ENCODE data around the gene PCDHGA1.
A peak's percentile ranks its signal among the peaks of the same experiment; 100 is the strongest.

The PCDHGA1 gene

GRCh38 chr5:141494761-141495452 is 164.6 kb downstream of the PCDHGA1 start:
- Histone ChIP-seq H3K9ac (ENCODE audit: low read depth, low read length) (peak overlapping the region; percentile 24), H3K4me1 (ENCODE audit: control insufficient read depth, insufficient read depth, low read length) (peaks cover 19% of the 10 kb centered on the region), H3K9me3 (ENCODE audit: control insufficient read depth, insufficient read depth, low read length) (no peaks in the 10 kb centered on the region), H3K27me3 (ENCODE audit: control insufficient read depth, insufficient read depth, low read length) (peaks cover 42% of the 10 kb centered on the region), H3K36me3 (ENCODE audit: control insufficient read depth, insufficient read depth, low read length) (no peaks in the 10 kb centered on the region), H3K4me3 (ENCODE audit: low read depth, low read length) (peak overlapping the region; percentile 62)

DNA sequence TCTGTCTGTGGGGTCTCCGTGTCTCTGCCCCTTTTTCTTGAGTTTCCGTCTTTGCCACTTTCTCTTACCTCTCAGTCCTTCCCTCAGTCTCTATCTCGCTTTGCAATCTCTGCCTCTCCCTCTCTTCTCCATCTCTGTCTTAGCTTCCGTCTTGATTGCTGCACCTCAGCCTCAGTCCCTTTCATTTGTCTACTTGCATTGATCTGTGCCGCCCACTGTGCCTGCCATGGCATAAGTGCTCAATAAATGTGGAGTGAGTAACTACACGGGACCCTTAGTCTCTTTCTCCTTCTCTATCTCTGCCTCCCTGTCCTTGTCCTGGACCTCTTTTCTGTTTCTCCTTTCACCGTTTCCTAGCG is 165.1 kb downstream of the PCDHGA1 start:
- peaks cover 19% of the 10 kb centered on the region for H3K4me1 ChIP-seq (ENCODE audit: control insufficient read depth, insufficient read depth, low read length)
- no peak overlapping the region for H3K9ac ChIP-seq (ENCODE audit: low read depth, low read length)
- H3K9me3 ChIP-seq (ENCODE audit: control insufficient read depth, insufficient read depth, low read length) = no peaks in the 10 kb centered on the region
- peaks cover 38% of the 10 kb centered on the region for H3K27me3 ChIP-seq (ENCODE audit: control insufficient read depth, insufficient read depth, low read length)
- no peaks in the 10 kb centered on the region for H3K36me3 ChIP-seq (ENCODE audit: control insufficient read depth, insufficient read depth, low read length)
- peak overlapping the region; percentile 62 for H3K4me3 ChIP-seq (ENCODE audit: low read depth, low read length)

GRCh38 chr5:141496038-141496437 is 165.7 kb downstream of the PCDHGA1 start:
- H3K4me3 ChIP-seq (ENCODE audit: low read depth, low read length) = peak overlapping the region; percentile 12
- H3K9ac ChIP-seq (ENCODE audit: low read depth, low read length) = no peak overlapping the region
- H3K4me1 ChIP-seq (ENCODE audit: control insufficient read depth, insufficient read depth, low read length) = peaks cover 19% of the 10 kb centered on the region
- peaks cover 32% of the 10 kb centered on the region for H3K27me3 ChIP-seq (ENCODE audit: control insufficient read depth, insufficient read depth, low read length)
- H3K9me3 ChIP-seq (ENCODE audit: control insufficient read depth, insufficient read depth, low read length) = no peaks in the 10 kb centered on the region
- no peaks in the 10 kb centered on the region for H3K36me3 ChIP-seq (ENCODE audit: control insufficient read depth, insufficient read depth, low read length)

GRCh38 chr5:141501761-141502160 is 171.4 kb downstream of the PCDHGA1 start:
- Histone ChIP-seq H3K36me3 (ENCODE audit: control insufficient read depth, insufficient read depth, low read length) (no peaks in the 10 kb centered on the region), H3K4me1 (ENCODE audit: control insufficient read depth, insufficient read depth, low read length) (peaks cover 2% of the 10 kb centered on the region), H3K9me3 (ENCODE audit: control insufficient read depth, insufficient read depth, low read length) (no peaks in the 10 kb centered on the region), H3K4me3 (ENCODE audit: low read depth, low read length) (no peak overlapping the region), H3K27me3 (ENCODE audit: control insufficient read depth, insufficient read depth, low read length) (no peaks in the 10 kb centered on the region), H3K9ac (ENCODE audit: low read depth, low read length) (no peak overlapping the region)

DNA sequence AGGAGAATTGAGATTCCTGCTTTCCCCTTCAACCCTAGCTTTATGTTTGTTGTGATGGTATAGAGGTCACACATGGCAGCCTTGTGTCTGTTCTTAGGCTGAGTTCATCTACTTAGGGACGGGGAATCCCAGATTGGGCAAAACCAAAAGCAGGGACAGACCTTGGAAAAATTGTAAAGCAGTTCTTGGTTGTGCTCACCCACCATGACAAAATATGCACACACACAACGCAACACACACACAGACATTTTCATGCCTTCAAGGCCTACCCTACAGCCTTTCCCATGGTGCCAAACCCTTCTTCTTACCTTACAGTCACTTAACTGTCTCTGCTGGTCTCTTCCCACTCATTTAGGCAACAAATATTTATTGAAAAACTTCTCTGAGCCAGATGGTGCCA is 173.4 kb downstream of the PCDHGA1 start:
- no peaks in the 10 kb centered on the region for H3K9me3 ChIP-seq (ENCODE audit: control insufficient read depth, insufficient read depth, low read length)
- H3K4me3 ChIP-seq (ENCODE audit: low read depth, low read length) = no peak overlapping the region
- H3K9ac ChIP-seq (ENCODE audit: low read depth, low read length) = no peak overlapping the region
- H3K27me3 ChIP-seq (ENCODE audit: control insufficient read depth, insufficient read depth, low read length) = no peaks in the 10 kb centered on the region
- peaks cover 17% of the 10 kb centered on the region for H3K4me1 ChIP-seq (ENCODE audit: control insufficient read depth, insufficient read depth, low read length)
- no peaks in the 10 kb centered on the region for H3K36me3 ChIP-seq (ENCODE audit: control insufficient read depth, insufficient read depth, low read length)

GRCh38 chr5:141504216-141504615 is 173.9 kb downstream of the PCDHGA1 start:
- Histone ChIP-seq H3K27me3 (ENCODE audit: control insufficient read depth, insufficient read depth, low read length) (no peaks in the 10 kb centered on the region), H3K9ac (ENCODE audit: low read depth, low read length) (no peak overlapping the region), H3K4me1 (ENCODE audit: control insufficient read depth, insufficient read depth, low read length) (peaks cover 17% of the 10 kb centered on the region), H3K36me3 (ENCODE audit: control insufficient read depth, insufficient read depth, low read length) (no peaks in the 10 kb centered on the region), H3K9me3 (ENCODE audit: control insufficient read depth, insufficient read depth, low read length) (no peaks in the 10 kb centered on the region), H3K4me3 (ENCODE audit: low read depth, low read length) (no peak overlapping the region)

GRCh38 chr5:141506381-141507155 is 176.3 kb downstream of the PCDHGA1 start:
- Histone ChIP-seq H3K27me3 (ENCODE audit: control insufficient read depth, insufficient read depth, low read length) (no peaks in the 10 kb centered on the region), H3K9ac (ENCODE audit: low read depth, low read length) (no peak overlapping the region), H3K36me3 (ENCODE audit: control insufficient read depth, insufficient read depth, low read length) (peaks cover 7% of the 10 kb centered on the region), H3K4me1 (ENCODE audit: control insufficient read depth, insufficient read depth, low read length) (peaks cover 17% of the 10 kb centered on the region), H3K9me3 (ENCODE audit: control insufficient read depth, insufficient read depth, low read length) (no peaks in the 10 kb centered on the region), H3K4me3 (ENCODE audit: low read depth, low read length) (no peak overlapping the region)

DNA sequence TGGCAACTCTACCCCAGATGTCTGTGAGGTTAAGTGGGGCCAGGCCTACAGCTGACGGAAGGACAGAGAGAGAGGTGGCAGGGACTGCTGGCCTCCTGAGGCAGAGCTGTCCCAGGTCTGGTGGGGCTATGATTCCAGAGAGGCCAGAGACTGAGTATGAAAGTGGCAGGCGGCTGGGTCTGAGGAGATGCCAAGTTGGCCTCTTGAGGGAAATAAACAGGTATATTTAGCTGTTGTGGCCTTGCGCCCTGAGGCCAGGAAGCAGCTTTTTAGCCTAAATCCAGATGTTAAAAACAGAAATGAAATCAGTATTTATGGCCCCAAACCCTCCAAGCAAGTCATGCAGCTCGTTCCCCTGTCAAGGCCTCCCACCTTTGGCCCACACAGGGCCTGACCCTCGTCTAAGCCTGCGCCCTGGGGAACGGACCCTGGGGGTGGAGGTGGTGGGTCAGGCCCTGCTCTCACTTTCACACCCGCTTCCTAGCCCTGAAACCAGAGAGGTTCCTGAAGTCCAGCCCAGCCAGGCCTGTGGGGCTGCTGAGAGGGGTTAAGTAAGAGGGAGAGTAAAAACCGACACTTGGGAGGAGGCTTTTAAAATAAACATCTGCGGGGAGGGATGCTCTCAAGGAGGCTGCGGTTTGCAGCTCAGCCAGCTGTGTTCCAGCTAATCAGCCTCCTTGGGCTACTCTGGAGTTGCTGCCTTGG is 177.2 kb downstream of the PCDHGA1 start:
- Histone ChIP-seq H3K9ac (ENCODE audit: low read depth, low read length) (no peak overlapping the region), H3K4me3 (ENCODE audit: low read depth, low read length) (no peak overlapping the region), H3K9me3 (ENCODE audit: control insufficient read depth, insufficient read depth, low read length) (no peaks in the 10 kb centered on the region), H3K36me3 (ENCODE audit: control insufficient read depth, insufficient read depth, low read length) (peaks cover 7% of the 10 kb centered on the region), H3K27me3 (ENCODE audit: control insufficient read depth, insufficient read depth, low read length) (no peaks in the 10 kb centered on the region), H3K4me1 (ENCODE audit: control insufficient read depth, insufficient read depth, low read length) (peaks cover 15% of the 10 kb centered on the region)

DNA sequence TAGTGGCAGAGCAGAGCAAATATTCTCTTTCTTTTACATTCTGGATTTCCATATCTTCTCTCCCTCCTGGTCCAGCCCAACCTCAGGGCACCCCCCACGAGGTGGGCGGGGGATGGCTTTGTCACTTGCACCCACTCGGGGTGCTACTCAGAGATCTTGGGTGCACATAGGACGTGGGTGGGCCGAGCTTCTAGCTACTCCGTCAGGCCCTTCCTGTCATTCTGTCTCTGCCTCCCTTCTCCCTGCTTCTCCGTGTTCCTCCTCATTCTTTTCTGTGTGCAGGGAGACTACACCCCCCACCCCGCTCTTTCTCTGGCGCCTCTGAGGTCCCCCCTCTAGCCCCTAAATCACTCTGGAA is 178.1 kb downstream of the PCDHGA1 start:
- Histone ChIP-seq H3K4me1 (ENCODE audit: control insufficient read depth, insufficient read depth, low read length) (peaks cover 15% of the 10 kb centered on the region), H3K9ac (ENCODE audit: low read depth, low read length) (no peak overlapping the region), H3K27me3 (ENCODE audit: control insufficient read depth, insufficient read depth, low read length) (no peaks in the 10 kb centered on the region), H3K9me3 (ENCODE audit: control insufficient read depth, insufficient read depth, low read length) (no peaks in the 10 kb centered on the region), H3K4me3 (ENCODE audit: low read depth, low read length) (peak overlapping the region; percentile 32), H3K36me3 (ENCODE audit: control insufficient read depth, insufficient read depth, low read length) (peaks cover 7% of the 10 kb centered on the region)

- Histone ChIP-seq H3K4me1 (ENCODE audit: control insufficient read depth, insufficient read depth, low read length) (peaks cover 15% of the 10 kb centered on the region), H3K36me3 (ENCODE audit: control insufficient read depth, insufficient read depth, low read length) (peaks cover 7% of the 10 kb centered on the region), H3K9ac (ENCODE audit: low read depth, low read length) (no peak overlapping the region), H3K9me3 (ENCODE audit: control insufficient read depth, insufficient read depth, low read length) (no peaks in the 10 kb centered on the region), H3K27me3 (ENCODE audit: control insufficient read depth, insufficient read depth, low read length) (no peaks in the 10 kb centered on the region), H3K4me3 (ENCODE audit: low read depth, low read length) (peak overlapping the region; percentile 35)
These were observed 178.7 kb downstream of the PCDHGA1 start for GRCh38 chr5:141508798-141509611.

DNA sequence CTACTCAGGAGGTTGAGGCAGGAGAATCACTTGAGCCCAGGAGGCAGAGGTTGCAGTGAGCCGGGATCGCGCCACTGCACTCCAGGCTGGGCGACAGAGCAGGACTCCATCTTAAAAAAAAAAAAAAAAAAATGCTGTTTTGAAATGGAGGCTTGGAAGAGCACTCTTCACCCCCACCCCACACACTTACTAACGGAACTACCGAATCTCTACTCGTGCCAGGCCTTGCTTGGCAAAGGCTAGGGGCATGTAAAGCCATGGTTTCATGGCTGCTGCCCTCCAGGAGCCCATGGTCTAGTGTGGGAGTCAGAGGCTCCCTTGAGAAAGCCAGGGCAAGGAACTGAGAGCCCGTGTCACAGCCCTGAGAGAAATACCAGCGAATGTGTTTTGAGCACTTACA is 179.8 kb downstream of the PCDHGA1 start:
- Histone ChIP-seq H3K27me3 (ENCODE audit: control insufficient read depth, insufficient read depth, low read length) (no peaks in the 10 kb centered on the region), H3K9me3 (ENCODE audit: control insufficient read depth, insufficient read depth, low read length) (no peaks in the 10 kb centered on the region), H3K36me3 (ENCODE audit: control insufficient read depth, insufficient read depth, low read length) (peaks cover 7% of the 10 kb centered on the region), H3K4me3 (ENCODE audit: low read depth, low read length) (no peak overlapping the region), H3K9ac (ENCODE audit: low read depth, low read length) (no peak overlapping the region), H3K4me1 (ENCODE audit: control insufficient read depth, insufficient read depth, low read length) (peaks cover 22% of the 10 kb centered on the region)
